Pancreas (tissue), 10 donors: ENCODE measurements around the gene TAF8. TPM values are rescaled to one million over a fixed set of nuclear protein-coding genes. Genes with fewer than 3 reads are reported as not detected.

Source experiments
- ATAC-seq, 4 donors: fragments of 200-7000 bp; cut with Tn5 transposase; one replicate each; pipeline versions ENCODE4 v1.8.0 to v1.9.1; 2020; ENCODE audit warnings: mild to moderate bottlenecking in 4 of 4, moderate library complexity in 4 of 4
- DNase-seq, 6 donors: peaks; one replicate each; pipeline ENCODE4 v3.0.0-alpha.2; 2020
- FAIRE-seq: peaks from 2 replicates; lab custom pipeline; 2012; peaks lifted over from hg19 to GRCh38; lab: Jason Lieb, UNC
- H3K27ac ChIP-seq, 4 donors: fragments of 200-600 bp; sonication (generic); 1 replicate in 3 of 4; 2 replicates in 1 of 4; pipeline versions ENCODE4 v1.5.0 to v1.8.0; 2020
- H3K27me3 ChIP-seq, 4 donors: fragments of 200-600 bp; one replicate each; pipeline ENCODE4 v1.8.0; 2021
- H3K36me3 ChIP-seq, 3 donors: fragments of 200-600 bp; sonication (generic) in 1 of 3; one replicate each; pipeline versions ENCODE4 v1.5.0 to v1.8.0; 2020 to 2021
- H3K4me1 ChIP-seq, 3 donors: fragments of 200-600 bp; one replicate each; pipeline ENCODE4 v1.8.0; 2021
- H3K4me3 ChIP-seq, 4 donors: fragments of 200-600 bp; sonication (generic) in 2 of 4; one replicate each; pipeline versions ENCODE4 v1.5.0 to v1.8.0; 2020 to 2021
- H3K9me3 ChIP-seq, 4 donors: fragments of 200-600 bp; one replicate each; pipeline ENCODE4 v1.8.0; 2021
- CTCF ChIP-seq, 4 donors: fragments of 200-600 bp; sonication (generic) in 3 of 4; IDR thresholded peaks; one replicate each; pipeline versions ENCODE4 v1.5.0 to v1.8.0; 2021; ENCODE audit warnings: antibody characterized with exemption in 4 of 4
- WGBS, 2 donors: extraction: QIAGEN DNeasy Blood & Tissue Kit; methylation state at CpG; one replicate each; pipeline ENCODE4 v1.1.7; 2013; 5-methylcytosine and 5-hydroxymethylcytosine counted together
- intact Hi-C, 3 donors: fragments of 100-400 bp; cut with DNase I; formaldehyde crosslinking; loops; one replicate each; pipeline versions ENCODE4 v1.11.1 to v1.14.2; 2022
- polyA plus RNA-seq, 2 donors: library from polyadenylated mRNA; stranded (reverse); fragments of 200-250 nt; gene quantifications; one replicate each; pipeline ENCODE4 v1.2.3, GENCODE V29; 2013
- total RNA-seq, 6 donors: library from RNA; stranded (reverse); fragmentation: NEBNext Ultra II Directional in 4 of 6; extraction: Animal tissue kit (Norgen Biotek cat#: 25700) in 4 of 6; gene quantifications; one replicate each; pipeline versions ENCODE4 v1.2.1 to v1.2.4, GENCODE V29; 2021 to 2023
- donor health status: healthy with polysubstance abuse.
- donor health status: DM: no; HTN: no; CAD: no; lungs with moderate emphysema.
- donor health status: DM: no; HTN: no; CAD: no.
- donor health status: control.
- donor health status: control.
- donor health status: Bipolar disorder and iron deficiency.
- donor health status: DM: yes; HTN: yes; CAD: no.
- donor health status: DM: no; HTN: no; CAD: no.
- donor health status: DM: no; HTN: no; CAD: no.
- donor health status: DM: yes; HTN: yes; CAD: no.

Gene TAF8
- total and polyA plus RNA-seq, 8 donors: 4.8 to 16.8 (median 8.4) TPM

- Histone ChIP-seq H3K9me3 (no peaks in the 10 kb centered on the region), H3K27ac (no peak overlapping the region), H3K36me3 (peaks cover 0 to 8% (median 0%) of the 10 kb centered on the region in 3 donors), H3K4me3 (no peak overlapping the region), H3K27me3 (no peaks in the 10 kb centered on the region), H3K4me1 (peaks cover 4 to 19% (median 4%) of the 10 kb centered on the region in 3 donors)
- intact Hi-C loops: no loop called here
- WGBS, 2 donors: 77 to 83% methylated on average over 5 of the region's 5 CpGs
- no peak for TF ChIP-seq CTCF (IDR thresholded peaks at IDR 0.05)
- no peak for FAIRE-seq
- no peak for DNase-seq
- no peak for ATAC-seq
These were observed 63.8 kb downstream of the TAF8 start for GRCh38 chr6:42113936-42114636.

- FAIRE-seq: no peak
These were observed 67.5 kb downstream of the TAF8 start for GRCh38 chr6:42117843-42118161.

GRCh38 chr6:42118162-42119001, 68.1 kb downstream of the TAF8 start:
- peak; percentile 74 to 88 (median 82) for DNase-seq
- no peak for FAIRE-seq
- H3K4me3 ChIP-seq: no peak overlapping the region
- no peak for TF ChIP-seq CTCF (IDR thresholded peaks at IDR 0.05)
- H3K36me3 ChIP-seq: no peaks in the 10 kb centered on the region
- intact Hi-C loops: no loop called here
- peak; percentile 86 to 91 (median 88) for ATAC-seq
- peak overlapping the region; percentile 26 to 72 (median 66) for H3K27ac ChIP-seq
- H3K9me3 ChIP-seq: no peaks in the 10 kb centered on the region
- H3K27me3 ChIP-seq: no peaks in the 10 kb centered on the region
- peaks cover 4 to 20% (median 4%) of the 10 kb centered on the region in 3 donors for H3K4me1 ChIP-seq
- 9 to 17% methylated on average over 10 of the region's 10 CpGs for WGBS, 2 donors

More at GRCh38 chr6:42117843-42118161, 67.5 kb downstream of the TAF8 start:
- intact Hi-C loops: no loop called here
- no peaks in the 10 kb centered on the region for H3K27me3 ChIP-seq
- no peaks in the 10 kb centered on the region for H3K9me3 ChIP-seq
- peaks cover 4 to 20% (median 4%) of the 10 kb centered on the region in 3 donors for H3K4me1 ChIP-seq
- DNase-seq: peak in 1 of 6 donors; percentile 14
- WGBS, 2 donors: 46 to 47% methylated on average over 3 of the region's 3 CpGs
- H3K36me3 ChIP-seq: no peaks in the 10 kb centered on the region
- H3K27ac ChIP-seq: peak overlapping the region; percentile 26 to 72 (median 66)
- H3K4me3 ChIP-seq: no peak overlapping the region
- ATAC-seq: peak in 2 of 4 donors; percentile 0 to 1
- no peak for TF ChIP-seq CTCF (IDR thresholded peaks at IDR 0.05)

GRCh38 chr6:42120895-42121865, 70.9 kb downstream of the TAF8 start:
- no peaks in the 10 kb centered on the region for H3K9me3 ChIP-seq

More at GRCh38 chr6:42120895-42121865, 70.9 kb downstream of the TAF8 start:
- intact Hi-C loops: no loop called here
- peaks cover 0 to 14% (median 0%) of the 10 kb centered on the region in 3 donors for H3K36me3 ChIP-seq
- FAIRE-seq (no peak), DNase-seq (peak in 1 of 6 donors; percentile 47), ATAC-seq (no peak)
- H3K27ac ChIP-seq: peak overlapping the region in 1 of 4 donors; percentile 15
- peaks cover 4 to 20% (median 4%) of the 10 kb centered on the region in 3 donors for H3K4me1 ChIP-seq
- no peak for TF ChIP-seq CTCF (IDR thresholded peaks at IDR 0.05)
- H3K4me3 ChIP-seq: no peak overlapping the region
- 92 to 93% methylated on average over 8 of the region's 8 CpGs for WGBS, 2 donors
- H3K27me3 ChIP-seq: no peaks in the 10 kb centered on the region
